Activated naive CD4-positive, alpha-beta T cell treated with anti-CD3 and anti-CD28 coated beads, Interleukin-2, amount 50 U/mL, for 16 hours (primary cell): ENCODE measurements around the gene NUDT4B.
A peak's percentile ranks its signal among the peaks of the same experiment; 100 is the strongest.
"Not testable (repeated sequence)": the region's sequence is repeated elsewhere in the genome, so short reads cannot be mapped to it uniquely, and the experiment has no call there.

Experiments
- DNase-seq: peaks from one replicate; pipeline ENCODE4 v3.0.0-alpha.2; 2020

Gene NUDT4B

GRCh38 chr1:148743200-148743599 lies 5.4 kb upstream of the NUDT4B start:
- DNase-seq, result not testable (repeated sequence)

DNA sequence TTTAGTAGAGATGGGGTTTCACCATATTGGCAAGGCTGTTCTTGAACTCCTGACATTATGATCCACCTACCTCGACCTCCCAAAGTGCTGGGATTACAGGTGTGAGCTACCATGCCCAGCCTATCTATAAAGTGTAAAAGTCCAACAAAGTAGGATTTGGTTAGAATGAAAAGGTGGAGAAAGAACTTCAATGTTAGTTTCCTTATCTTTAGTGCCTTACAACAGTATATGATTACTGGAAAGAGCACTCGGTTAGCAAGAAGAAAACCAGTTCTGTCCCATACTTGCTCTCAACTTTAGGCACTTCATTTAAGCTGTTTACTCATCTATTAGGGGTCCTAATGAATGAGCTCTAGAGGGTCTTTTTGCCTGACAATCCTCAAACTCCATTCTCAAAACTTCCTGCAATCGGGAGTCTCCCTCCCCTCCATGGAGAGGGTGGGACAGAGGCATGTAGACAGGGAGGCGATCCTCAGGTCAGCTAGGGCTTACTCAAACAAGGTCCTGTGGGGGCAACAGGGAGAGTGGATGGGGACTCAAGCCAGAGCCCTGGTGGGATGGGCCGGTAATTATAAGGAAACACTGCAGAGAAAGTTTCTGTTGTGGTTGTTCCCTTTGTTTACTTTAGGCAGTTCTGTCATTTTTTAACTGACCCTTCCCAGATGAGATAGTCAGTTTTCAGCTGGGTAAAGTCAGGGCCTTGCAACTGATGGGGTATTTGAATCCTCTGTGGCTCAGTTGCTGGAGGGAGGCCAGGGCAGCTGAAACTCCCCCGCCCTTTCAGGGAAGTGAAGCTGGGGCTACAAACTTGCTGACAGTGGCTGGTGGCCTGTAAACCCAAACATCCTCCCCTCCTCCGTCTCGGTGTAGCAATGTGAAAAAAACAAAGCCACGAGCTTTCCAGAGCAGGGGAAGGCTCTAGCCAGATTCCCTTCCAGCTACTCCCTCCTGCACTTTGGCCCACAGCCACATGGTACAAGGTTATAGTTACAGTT lies 4.6 kb upstream of the NUDT4B start:
- DNase-seq, result not testable (repeated sequence)

GRCh38 chr1:148749335-148749681 lies 734 bp downstream of the NUDT4B start:
- DNase-seq, result not testable (repeated sequence)

DNA sequence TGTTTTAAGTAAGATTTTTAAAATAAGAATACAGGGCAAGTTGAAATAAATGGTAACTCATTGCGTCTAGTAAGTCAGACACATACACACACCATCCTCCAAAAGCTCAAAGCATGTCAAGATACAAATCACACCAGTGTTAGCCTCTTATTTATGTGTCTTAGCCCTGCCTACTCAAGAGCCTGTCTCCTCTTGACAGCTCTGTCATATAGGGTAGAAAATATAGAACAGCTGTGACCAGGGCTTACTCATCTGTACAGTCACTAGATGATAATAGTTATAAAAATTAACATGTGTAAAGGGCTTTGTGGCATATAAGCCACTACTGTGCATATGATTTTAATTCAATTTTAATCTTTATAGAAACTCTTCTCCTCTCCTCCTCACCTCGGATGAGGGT lies 7.7 kb downstream of the NUDT4B start:
- not testable (repeated sequence) for DNase-seq

DNA sequence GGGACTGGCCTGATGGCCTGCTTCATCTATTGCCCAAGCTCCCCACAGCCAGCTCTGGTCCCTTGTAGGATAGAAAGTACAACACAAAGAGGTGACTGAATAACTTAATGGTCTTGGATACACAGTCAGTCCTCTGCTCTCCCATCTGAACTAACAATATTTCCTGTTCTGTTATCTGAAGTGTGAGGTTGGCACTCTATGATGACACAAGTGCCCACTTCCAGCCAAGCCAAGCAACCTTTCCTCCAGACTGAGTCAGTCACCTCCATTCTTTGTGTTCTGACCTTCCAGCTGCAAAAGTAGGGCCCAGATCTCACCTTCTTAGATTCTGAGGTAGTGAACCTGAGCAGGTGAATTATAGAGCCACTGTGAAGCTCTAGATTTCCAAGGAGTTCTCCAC lies 8.9 kb downstream of the NUDT4B start:
- not testable (repeated sequence) for DNase-seq

GRCh38 chr1:148758412-148758811 lies 9.8 kb downstream of the NUDT4B start:
- not testable (repeated sequence) for DNase-seq

GRCh38 chr1:148758925-148759324 lies 10.4 kb downstream of the NUDT4B start:
- DNase-seq, result not testable (repeated sequence)

DNA sequence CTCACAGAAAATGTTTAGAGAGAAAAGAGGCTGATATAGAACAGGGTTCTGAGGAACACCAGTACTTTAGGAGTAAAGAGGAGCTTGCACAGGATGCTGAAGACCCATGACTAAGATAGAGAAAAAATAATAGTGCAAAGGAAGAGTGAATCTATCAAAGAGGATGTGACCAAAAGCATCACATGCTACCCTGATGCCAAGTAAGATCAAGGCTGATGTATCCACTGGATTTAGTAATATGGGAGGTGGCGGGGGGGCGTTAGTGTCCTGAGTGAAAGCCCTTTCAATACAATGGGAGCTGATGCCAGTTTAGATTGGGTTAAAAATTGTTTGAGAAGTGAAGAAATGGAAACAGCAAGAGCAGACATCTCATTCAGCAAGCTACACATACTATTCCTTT lies 11.2 kb downstream of the NUDT4B start:
- peak; percentile 10 for DNase-seq

GRCh38 chr1:148760206-148760605 lies 11.6 kb downstream of the NUDT4B start:
- not testable (repeated sequence) for DNase-seq

- DNase-seq, result not testable (repeated sequence)
Measured at GRCh38 chr1:148761360-148761759, 12.8 kb downstream of the NUDT4B start.

DNA sequence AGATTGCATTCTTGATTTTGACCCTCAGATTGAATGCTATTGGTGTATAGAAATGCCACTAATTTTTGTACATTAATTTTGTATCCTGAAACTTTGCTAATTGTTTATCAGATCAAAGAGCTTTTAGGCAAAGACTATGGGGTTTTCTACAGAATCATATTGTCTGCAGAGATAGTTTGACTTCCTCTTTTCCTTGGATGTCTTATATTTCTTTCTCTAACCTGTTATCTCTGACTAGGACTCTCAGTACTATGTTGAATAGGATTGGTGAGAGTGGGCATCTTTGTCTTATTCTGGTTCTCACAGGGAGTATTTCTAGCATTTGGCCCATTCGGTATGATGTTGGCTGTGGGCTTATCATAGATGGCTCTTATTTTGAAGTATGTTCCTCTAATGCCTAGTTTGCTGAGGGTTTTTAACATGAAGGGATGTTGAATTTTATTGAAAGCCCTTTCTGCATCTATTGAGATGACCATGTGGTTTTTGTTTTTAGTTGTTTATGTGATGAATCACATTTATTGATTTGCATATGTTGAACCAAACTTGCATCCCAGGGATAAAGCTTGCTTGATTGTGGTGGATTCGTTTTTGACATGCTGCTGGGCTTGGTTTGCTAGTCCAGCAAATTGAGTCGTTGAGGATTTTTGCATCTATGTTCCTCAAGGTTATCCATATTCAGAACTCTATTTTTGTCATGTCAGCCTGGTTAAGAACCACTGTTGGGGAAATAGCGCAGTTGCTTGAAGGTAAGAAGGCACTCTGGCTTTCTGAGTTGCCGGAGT lies 16.9 kb downstream of the NUDT4B start:
- not testable (repeated sequence) for DNase-seq

GRCh38 chr1:148768541-148768940 lies 20.0 kb downstream of the NUDT4B start:
- DNase-seq, result not testable (repeated sequence)

GRCh38 chr1:148769495-148769894 lies 20.9 kb downstream of the NUDT4B start:
- not testable (repeated sequence) for DNase-seq

- not testable (repeated sequence) for DNase-seq
Measured at GRCh38 chr1:148773690-148774089, 25.1 kb downstream of the NUDT4B start.

GRCh38 chr1:148774102-148774501 lies 25.5 kb downstream of the NUDT4B start:
- not testable (repeated sequence) for DNase-seq

GRCh38 chr1:148775263-148775662 lies 26.7 kb downstream of the NUDT4B start:
- DNase-seq, result not testable (repeated sequence)

- not testable (repeated sequence) for DNase-seq
Measured at GRCh38 chr1:148777649-148778048, 29.1 kb downstream of the NUDT4B start.

DNA sequence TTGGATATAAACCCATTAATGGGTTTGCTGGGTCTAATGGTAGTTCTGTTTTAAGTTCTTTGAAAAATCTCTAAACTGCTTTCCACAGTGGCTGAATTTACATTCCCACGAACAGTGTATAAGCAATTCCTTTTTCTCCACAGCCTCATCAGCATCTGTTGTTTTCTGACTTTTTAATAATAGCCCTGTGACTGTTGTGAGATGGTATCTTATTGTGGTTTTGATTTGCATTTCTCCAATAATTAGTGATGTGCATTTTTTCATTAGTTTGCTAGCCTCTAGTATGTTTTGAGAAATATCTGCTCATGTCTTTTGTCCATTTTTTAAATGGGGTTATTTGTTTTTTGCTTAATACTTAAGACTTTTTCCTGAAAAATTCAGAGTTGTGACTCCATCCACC lies 31.8 kb downstream of the NUDT4B start:
- not testable (repeated sequence) for DNase-seq

DNA sequence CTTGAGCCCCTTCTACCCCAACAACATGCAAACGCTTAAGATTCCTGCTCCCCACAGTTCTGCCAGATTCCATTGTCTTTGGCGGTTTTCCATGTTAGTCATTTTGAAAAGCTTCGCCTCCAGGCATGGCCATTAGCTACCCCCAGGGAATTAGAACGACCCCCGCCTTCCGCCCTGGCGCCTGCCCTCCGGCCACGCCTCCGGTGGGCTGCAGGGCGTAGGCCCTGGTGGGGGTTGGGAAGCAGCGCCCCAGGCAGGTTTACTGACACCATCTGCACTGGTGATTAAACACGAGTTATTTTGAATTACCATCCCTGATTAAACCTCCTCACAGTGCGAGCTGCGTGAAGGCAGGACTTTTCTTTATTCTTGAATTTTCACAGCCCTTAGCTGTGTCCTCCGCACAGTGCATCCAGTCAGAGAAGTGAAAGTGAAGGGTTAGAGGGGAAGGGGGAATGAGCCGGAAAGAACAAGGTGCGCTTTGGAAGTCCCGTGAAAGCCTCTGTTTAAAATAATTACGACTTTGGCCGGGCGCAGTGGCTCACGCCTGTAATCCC lies 43.0 kb downstream of the NUDT4B start:
- not testable (repeated sequence) for DNase-seq

GRCh38 chr1:148793762-148794332 lies 45.3 kb downstream of the NUDT4B start:
- DNase-seq, result not testable (repeated sequence)
